Naive thymus-derived CD4-positive, alpha-beta T cell (primary cell): ENCODE results near the gene ANXA5. TPM values are rescaled to one million over a fixed set of nuclear protein-coding genes. Genes with fewer than 3 reads are reported as not detected.
A peak's percentile ranks its signal among the peaks of the same experiment; 100 is the strongest.

Experiments used
- ATAC-seq: fragments of 150-1000 bp; cut with Tn5 transposase; 2 replicates; pipeline ENCODE4 v1.10.0; 2021; ENCODE audit warnings: mild to moderate bottlenecking, moderate library complexity
- CTCF ChIA-PET: fragments of 350-600 bp; sonication (Branson Sonifier 250); formaldehyde crosslinking; loops from one replicate; lab custom pipeline; 2021; ENCODE audit warnings: antibody characterized with exemption; lab: Charles Lee
- POLR2A ChIA-PET: fragments of 350-600 bp; sonication (Branson Sonifier 250); formaldehyde crosslinking; loops from one replicate; lab custom pipeline; 2021; ENCODE audit warnings: antibody characterized with exemption, inconsistent platforms; lab: Charles Lee
- DNase-seq, 9 donors: peaks; one replicate each; pipeline versions ENCODE4 v3.0.0 to v3.0.0-alpha.2; 2020 to 2022; ENCODE audit warnings: mixed read lengths in 1 of 9
- H3K27ac ChIP-seq: one replicate; pipeline ENCODE4 v1.7.0; 2013; ENCODE audit warnings: mild to moderate bottlenecking, low read depth, low read length, moderate library complexity
- H3K27me3 ChIP-seq, 2 donors: one replicate each; pipeline ENCODE4 v1.7.0; 2013; ENCODE audit warnings: low read length in 2 of 2, mild to moderate bottlenecking in 2 of 2, moderate library complexity in 2 of 2; ENCODE audit not compliant: control insufficient read depth in 2 of 2, insufficient read depth in 2 of 2
- H3K36me3 ChIP-seq, 3 experiments: 1 replicate in 2 of 3; 2 replicates in 1 of 3; pipeline ENCODE4 v1.7.0; 2013; ENCODE audit warnings: low read length in 3 of 3, mild to moderate bottlenecking in 3 of 3, moderate library complexity in 1 of 3; ENCODE audit not compliant: insufficient read depth in 3 of 3, control insufficient read depth in 2 of 3
- H3K4me1 ChIP-seq, 2 donors: one replicate each; pipeline ENCODE4 v1.7.0; 2013; ENCODE audit warnings: low read length in 2 of 2, mild to moderate bottlenecking in 2 of 2, moderate library complexity in 1 of 2; ENCODE audit not compliant: control insufficient read depth in 2 of 2, insufficient read depth in 2 of 2
- H3K4me3 ChIP-seq: 2 replicates; pipeline ENCODE4 v1.7.0; 2013; ENCODE audit warnings: mild to moderate bottlenecking, low read length
- H3K9me3 ChIP-seq, 3 experiments: 1 replicate in 2 of 3; 2 replicates in 1 of 3; pipeline ENCODE4 v1.7.0; 2013; ENCODE audit warnings: low read length in 3 of 3; ENCODE audit not compliant: control insufficient read depth in 2 of 3
- H3K27ac Mint-ChIP-seq, 9 donors: one replicate each; pipeline ENCODE4 v1.8.0; 2020 to 2022; ENCODE audit warnings: mixed read lengths in 9 of 9, mild to moderate bottlenecking in 8 of 9, moderate library complexity in 5 of 9, inconsistent platforms in 2 of 9
- H3K27me3 Mint-ChIP-seq, 5 donors: one replicate each; pipeline ENCODE4 v1.8.0; 2021 to 2022; ENCODE audit warnings: mixed read lengths in 5 of 5, mild to moderate bottlenecking in 1 of 5
- H3K36me3 Mint-ChIP-seq, 5 donors: one replicate each; pipeline ENCODE4 v1.8.0; 2020 to 2022; ENCODE audit warnings: mixed read lengths in 5 of 5, mild to moderate bottlenecking in 3 of 5, inconsistent platforms in 1 of 5
- H3K4me1 Mint-ChIP-seq, 7 donors: one replicate each; pipeline ENCODE4 v1.8.0; 2020 to 2022; ENCODE audit warnings: mixed read lengths in 7 of 7, mild to moderate bottlenecking in 3 of 7, inconsistent platforms in 1 of 7
- H3K4me3 Mint-ChIP-seq, 10 donors: one replicate each; pipeline ENCODE4 v1.8.0; 2020 to 2022; ENCODE audit warnings: mild to moderate bottlenecking in 10 of 10, mixed read lengths in 10 of 10, moderate library complexity in 6 of 10, inconsistent platforms in 2 of 10
- H3K9me3 Mint-ChIP-seq, 11 donors: one replicate each; pipeline ENCODE4 v1.8.0; 2020 to 2022; ENCODE audit warnings: mixed read lengths in 11 of 11, mild to moderate bottlenecking in 4 of 11, inconsistent platforms in 1 of 11, moderate library complexity in 1 of 11
- intact Hi-C, 2 donors: fragments of 100-400 bp; cut with micrococcal nuclease; formaldehyde crosslinking; loops; one replicate each; pipeline ENCODE4 v1.15.1; 2023
- polyA plus RNA-seq, 2 donors: library from polyadenylated mRNA; unstranded; fragments of 300-500 nt; fragmentation: Illumina TruSeq; gene quantifications; one replicate each; pipeline ENCODE4 v1.2.3, GENCODE V29; 2021
- total RNA-seq, 6 experiments: library from RNA in 5 of 6; stranded (reverse) in 5 of 6; gene quantifications; 1 replicate in 5 of 6; 2 replicates in 1 of 6; pipeline ENCODE4 v1.2.3 and lab custom pipeline; 2021 to 2026

The ANXA5 gene
- total and polyA plus RNA-seq, 7 experiments from 2014 or later = 25.5 to 180 (median 49.5) TPM

- intact Hi-C loops = no loop called here
- peaks cover 19 to 66% (median 48%) of the 10 kb centered on the region in 5 donors for H3K27me3 Mint-ChIP-seq
- ATAC-seq = no peak
- no peaks in the 10 kb centered on the region for H3K36me3 ChIP-seq
- H3K36me3 Mint-ChIP-seq = no peaks in the 10 kb centered on the region
- no peak overlapping the region for H3K4me3 Mint-ChIP-seq
- no peaks in the 10 kb centered on the region for H3K4me1 ChIP-seq
- H3K27ac ChIP-seq = no peak overlapping the region
- peaks cover 0 to 9% (median 0%) of the 10 kb centered on the region in 7 donors for H3K4me1 Mint-ChIP-seq
- no peak overlapping the region for H3K4me3 ChIP-seq
- H3K9me3 Mint-ChIP-seq = no peaks in the 10 kb centered on the region
- ChIA-PET POLR2A (no interaction called here), CTCF (no interaction called here)
- H3K27ac Mint-ChIP-seq = no peak overlapping the region
- DNase-seq = no peak
- no peaks in the 10 kb centered on the region for H3K27me3 ChIP-seq
- no peaks in the 10 kb centered on the region for H3K9me3 ChIP-seq
These were observed 17.8 kb upstream of the ANXA5 start for GRCh38 chr4:121714548-121714947.

DNA sequence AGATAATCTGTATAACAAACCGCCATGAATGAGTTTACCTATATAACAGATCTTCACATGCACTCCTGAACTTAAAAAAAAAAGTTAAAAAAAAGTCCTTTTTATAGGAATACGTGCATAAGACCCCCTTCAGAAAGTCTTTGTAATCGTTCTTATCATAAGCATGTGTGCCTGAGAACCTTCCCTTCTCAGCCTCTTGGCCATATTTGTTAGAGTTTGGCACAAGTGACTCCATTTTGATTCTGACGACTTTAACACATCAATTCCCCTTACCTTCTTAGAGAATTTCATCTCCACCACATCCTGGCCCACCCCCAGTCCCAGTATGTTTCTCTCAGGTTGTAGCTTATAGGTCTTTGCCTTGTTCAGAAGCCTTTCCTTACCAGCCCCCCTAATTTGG, 16.0 kb upstream of the ANXA5 start:
- POLR2A ChIA-PET = no interaction called here

GRCh38 chr4:121712001-121712651, 15.3 kb upstream of the ANXA5 start:
- CTCF ChIA-PET = no interaction called here
- no peak overlapping the region for H3K27ac Mint-ChIP-seq
- intact Hi-C loops = no loop called here
- DNase-seq = no peak
- H3K9me3 Mint-ChIP-seq = no peaks in the 10 kb centered on the region
- POLR2A ChIA-PET = no interaction called here
- Histone ChIP-seq H3K4me1 (peaks cover 0 to 4% of the 10 kb centered on the region in 2 donors), H3K27ac (no peak overlapping the region), H3K9me3 (no peaks in the 10 kb centered on the region), H3K4me3 (no peak overlapping the region), H3K36me3 (no peaks in the 10 kb centered on the region), H3K27me3 (no peaks in the 10 kb centered on the region)
- ATAC-seq = no peak
- H3K4me3 Mint-ChIP-seq = peak overlapping the region in 1 of 10 donors; percentile 34
- H3K4me1 Mint-ChIP-seq = peaks cover 0 to 21% (median 0%) of the 10 kb centered on the region in 7 donors
- peaks cover 38 to 68% (median 54%) of the 10 kb centered on the region in 5 donors for H3K27me3 Mint-ChIP-seq
- peaks cover 0 to 4% (median 0%) of the 10 kb centered on the region in 5 donors for H3K36me3 Mint-ChIP-seq

More for the DNA sequence above, 16.0 kb upstream of the ANXA5 start:
- Histone ChIP-seq H3K36me3 (no peaks in the 10 kb centered on the region), H3K27ac (no peak overlapping the region), H3K4me1 (no peaks in the 10 kb centered on the region), H3K9me3 (no peaks in the 10 kb centered on the region), H3K4me3 (no peak overlapping the region), H3K27me3 (no peaks in the 10 kb centered on the region)
- H3K36me3 Mint-ChIP-seq = no peaks in the 10 kb centered on the region
- no peak overlapping the region for H3K4me3 Mint-ChIP-seq
- H3K27me3 Mint-ChIP-seq = peaks cover 35 to 63% (median 56%) of the 10 kb centered on the region in 5 donors
- no peak for ATAC-seq
- peaks cover 0 to 17% (median 0%) of the 10 kb centered on the region in 7 donors for H3K4me1 Mint-ChIP-seq
- H3K27ac Mint-ChIP-seq = no peak overlapping the region
- CTCF ChIA-PET = no interaction called here
- intact Hi-C loops = no loop called here
- no peaks in the 10 kb centered on the region for H3K9me3 Mint-ChIP-seq
- no peak for DNase-seq

DNA sequence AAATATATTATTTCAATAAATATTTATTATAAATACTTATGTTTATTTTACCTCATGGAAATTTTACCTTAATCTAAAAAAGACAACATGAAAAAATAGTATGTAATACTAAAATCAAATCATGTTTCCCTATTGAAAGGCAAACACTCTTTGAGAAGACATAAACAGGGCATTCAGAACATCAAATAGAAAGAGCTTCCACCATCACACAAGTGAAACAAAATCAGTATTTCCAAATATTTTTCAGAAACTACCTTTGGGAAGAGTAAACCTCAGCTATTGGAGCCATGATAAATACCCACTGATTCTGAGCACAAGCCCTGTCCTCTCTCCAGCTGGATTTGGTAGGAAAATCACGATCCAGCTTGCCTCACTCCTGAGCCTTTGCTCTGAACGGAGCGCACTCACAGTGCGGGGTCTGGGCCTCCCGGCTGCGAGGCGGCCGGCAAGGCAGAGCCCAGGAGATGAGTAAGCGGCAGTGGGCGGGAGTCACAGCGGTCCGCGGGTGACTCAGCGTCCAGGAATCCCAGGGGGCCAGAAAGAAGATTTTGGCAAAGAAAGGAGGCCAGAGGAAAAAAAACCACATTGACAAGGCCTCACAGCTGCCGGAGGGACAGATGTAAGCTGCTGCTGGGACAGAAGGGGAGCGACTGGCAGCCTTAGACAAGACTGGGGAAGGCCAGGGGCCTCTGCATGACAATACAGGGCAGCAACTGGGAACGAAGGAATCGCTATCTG, 14.7 kb upstream of the ANXA5 start:
- H3K36me3 ChIP-seq = no peaks in the 10 kb centered on the region
- H3K27me3 Mint-ChIP-seq = peaks cover 38 to 75% (median 51%) of the 10 kb centered on the region in 5 donors
- peaks cover 0 to 28% (median 4%) of the 10 kb centered on the region in 7 donors for H3K4me1 Mint-ChIP-seq
- intact Hi-C loops = no loop called here
- ChIA-PET POLR2A (no interaction called here), CTCF (no interaction called here)
- ATAC-seq = peak; percentile 75
- H3K27ac ChIP-seq = no peak overlapping the region
- H3K4me1 ChIP-seq = peaks cover 0 to 7% of the 10 kb centered on the region in 2 donors
- no peaks in the 10 kb centered on the region for H3K27me3 ChIP-seq
- DNase-seq = peak in 2 of 9 donors; percentile 12 to 60
- no peaks in the 10 kb centered on the region for H3K9me3 Mint-ChIP-seq
- peak overlapping the region in 5 of 10 donors; percentile 2 to 41 (median 30) for H3K4me3 Mint-ChIP-seq
- no peaks in the 10 kb centered on the region for H3K9me3 ChIP-seq
- no peak overlapping the region for H3K4me3 ChIP-seq
- peaks cover 0 to 6% (median 0%) of the 10 kb centered on the region in 5 donors for H3K36me3 Mint-ChIP-seq
- no peak overlapping the region for H3K27ac Mint-ChIP-seq

DNA sequence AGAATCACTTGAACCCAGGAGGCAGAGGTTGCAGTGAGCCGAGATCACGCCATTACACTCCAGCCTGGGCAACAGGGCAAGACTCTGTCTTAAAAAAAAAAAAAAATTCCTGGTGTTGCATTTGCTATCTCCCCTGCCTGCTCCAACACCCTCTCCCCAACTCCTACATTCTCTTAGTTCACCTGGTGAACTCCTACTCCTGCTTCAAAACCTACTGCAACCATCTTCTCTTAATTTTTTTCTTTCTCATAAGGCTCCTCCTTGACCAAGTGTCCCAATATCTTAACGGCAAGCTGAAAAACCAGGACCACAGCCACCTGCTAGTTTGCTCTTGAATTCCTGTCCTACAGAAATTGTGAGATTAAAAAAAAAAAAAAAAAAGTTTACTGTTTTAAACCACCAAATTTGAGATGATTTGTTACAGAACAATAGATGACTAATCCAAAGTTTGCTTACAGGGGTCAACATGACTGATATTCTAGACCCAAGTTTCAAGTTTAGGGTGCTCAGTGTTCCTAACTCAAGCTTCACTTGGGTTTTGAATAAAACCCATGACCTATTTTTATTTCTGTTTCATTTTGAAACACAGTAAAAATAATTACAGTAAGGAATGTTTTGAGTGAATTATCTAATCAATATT, 13.1 kb upstream of the ANXA5 start:
- POLR2A ChIA-PET = no interaction called here
- H3K9me3 ChIP-seq = no peaks in the 10 kb centered on the region
- Mint-ChIP-seq H3K4me3 (no peak overlapping the region), H3K9me3 (no peaks in the 10 kb centered on the region), H3K4me1 (peaks cover 0 to 31% (median 4%) of the 10 kb centered on the region in 7 donors), H3K27ac (no peak overlapping the region), H3K27me3 (peaks cover 38 to 64% (median 44%) of the 10 kb centered on the region in 5 donors), H3K36me3 (peaks cover 0 to 7% (median 0%) of the 10 kb centered on the region in 5 donors)
- H3K4me3 ChIP-seq = no peak overlapping the region
- intact Hi-C loops = no loop called here
- peaks cover 0 to 7% of the 10 kb centered on the region in 2 donors for H3K4me1 ChIP-seq
- ATAC-seq (no peak), DNase-seq (no peak)
- no peaks in the 10 kb centered on the region for H3K27me3 ChIP-seq
- no peak overlapping the region for H3K27ac ChIP-seq
- CTCF ChIA-PET = no interaction called here
- no peaks in the 10 kb centered on the region for H3K36me3 ChIP-seq

DNA sequence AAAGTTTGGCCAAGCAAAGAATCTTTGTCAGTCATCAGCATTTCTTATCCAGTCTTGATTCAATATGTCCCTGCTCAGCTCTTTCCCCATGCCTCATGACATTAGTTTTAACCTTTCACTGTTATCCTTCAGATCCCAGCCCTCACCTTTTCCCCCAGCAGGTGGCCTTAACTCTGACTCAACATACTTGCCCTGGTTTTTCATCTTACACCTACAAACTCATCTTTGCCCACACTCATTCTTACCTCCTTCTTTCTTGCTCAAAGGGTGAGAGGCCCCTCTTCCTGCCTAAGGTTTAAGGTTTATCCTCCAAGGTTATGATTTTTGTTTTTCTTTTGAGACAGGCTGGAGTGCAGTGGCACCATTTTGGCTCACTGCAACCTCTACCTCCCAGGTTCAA, 10.6 kb upstream of the ANXA5 start:
- H3K27ac ChIP-seq = no peak overlapping the region
- intact Hi-C loops = loop anchor here in 1 of 2 donors (2.0 kb wide), 1 partner anchor 19 kb away; no protein-coding TSS in a partner anchor
- CTCF ChIA-PET = interaction anchor here (0.6 kb wide), 1 partner anchor 72 kb away, joined by 3 read pairs; no protein-coding TSS in a partner anchor
- ATAC-seq (no peak), DNase-seq (no peak)
- Mint-ChIP-seq H3K27ac (peak overlapping the region in 1 of 9 donors; percentile 2), H3K27me3 (peaks cover 32 to 50% (median 38%) of the 10 kb centered on the region in 5 donors), H3K4me1 (peaks cover 0 to 31% (median 4%) of the 10 kb centered on the region in 7 donors), H3K36me3 (peaks cover 0 to 7% (median 0%) of the 10 kb centered on the region in 5 donors), H3K4me3 (peak overlapping the region in 1 of 10 donors; percentile 3), H3K9me3 (peaks cover 0 to 4% (median 0%) of the 10 kb centered on the region in 11 donors)
- H3K4me3 ChIP-seq = no peak overlapping the region
- no peaks in the 10 kb centered on the region for H3K27me3 ChIP-seq
- H3K36me3 ChIP-seq = no peaks in the 10 kb centered on the region
- H3K9me3 ChIP-seq = no peaks in the 10 kb centered on the region
- peaks cover 0 to 7% of the 10 kb centered on the region in 2 donors for H3K4me1 ChIP-seq
- POLR2A ChIA-PET = no interaction called here
